Transverse colon (tissue), 4 donors: ENCODE results near the gene LAPTM4A. TPM values are rescaled to one million over a fixed set of nuclear protein-coding genes. Genes with fewer than 3 reads are reported as not detected.
A peak's percentile ranks its signal among the peaks of the same experiment; 100 is the strongest.

ENCODE experiments used
- DNase-seq: peaks from one replicate; pipeline ENCODE4 v3.0.0-alpha.2; 2019
- H3K27ac ChIP-seq, 4 donors: fragments of 200-600 bp; sonication (generic); 2 replicates each; pipeline ENCODE4 v1.5.1; 2016 to 2018; ENCODE audit warnings: inconsistent platforms in 4 of 4
- H3K27me3 ChIP-seq: fragments of 200-600 bp; sonication (generic); 2 replicates; pipeline ENCODE4 v1.5.1; 2017; ENCODE audit warnings: inconsistent platforms
- H3K36me3 ChIP-seq, 4 donors: fragments of 200-600 bp; sonication (generic); 2 replicates each; pipeline ENCODE4 v1.5.1; 2017 to 2019; ENCODE audit warnings: inconsistent platforms in 4 of 4
- H3K4me1 ChIP-seq, 4 donors: fragments of 200-600 bp; sonication (generic); 2 replicates each; pipeline ENCODE4 v1.5.1; 2017 to 2020; ENCODE audit warnings: inconsistent platforms in 4 of 4
- H3K4me3 ChIP-seq, 4 donors: fragments of 200-600 bp; sonication (generic); 1 replicate in 1 of 4; 2 replicates in 3 of 4; pipeline versions ENCODE4 v1.5.1 to v1.6.1; 2017 to 2019; ENCODE audit warnings: inconsistent platforms in 4 of 4
- H3K9me3 ChIP-seq, 2 donors: fragments of 200-600 bp; sonication (generic); 2 replicates each; pipeline ENCODE4 v1.5.1; 2017 to 2019; ENCODE audit warnings: inconsistent platforms in 2 of 2
- EP300 ChIP-seq: sonication (generic); formaldehyde crosslinking; IDR thresholded peaks from one replicate; pipeline ENCODE4 v1.6.1; 2017; ENCODE audit warnings: antibody characterized with exemption, low read depth
- POLR2A ChIP-seq: fragments of 450-650 bp; IDR thresholded peaks from one replicate; pipeline ENCODE4 v1.6.1; 2016; ENCODE audit warnings: antibody characterized with exemption, mild to moderate bottlenecking, moderate library complexity
- POLR2AphosphoS5 ChIP-seq, 3 donors: sonication (generic); formaldehyde crosslinking; IDR thresholded peaks; one replicate each; pipeline ENCODE4 v1.6.1; 2016; ENCODE audit warnings: antibody characterized with exemption in 3 of 3
- WGBS, 2 donors: methylation state at CpG; one replicate each; pipeline ENCODE4 v1.1.5; 2018; ENCODE audit warnings: low coverage in 1 of 2; 5-methylcytosine and 5-hydroxymethylcytosine counted together
- in situ Hi-C, 4 donors: fragments of 200-750 bp; cut with MboI; loops; one replicate each; pipeline versions ENCODE4 v1.15.0 to v1.15.1; 2017; ENCODE audit warnings: low sequenced_read_pairs in 3 of 4, low pct_ligation_motif_present in 1 of 4, low pct_unique_long_range_greater_than_20kb in 1 of 4
- intact Hi-C: fragments of 100-400 bp; cut with DNase I; formaldehyde crosslinking; loops from one replicate; pipeline ENCODE4 v1.15.1; 2023; ENCODE audit warnings: low total_unique reads
- total RNA-seq, 4 donors: library from RNA; depleted of rRNA; stranded (reverse); fragments of >200 nt; gene quantifications; one replicate each; pipeline ENCODE4 v1.1.0, GENCODE V29; 2016
- TF ChIP-seq, protein P1 (sequence below), 5 experiments: fragments of 200-600 bp in 3 of 5; fragments of 450-650 bp in 2 of 5; sonication (generic) in 3 of 5; IDR thresholded peaks; 1 replicate in 2 of 5; 2 replicates in 3 of 5; pipeline ENCODE4 v1.5.1; 2016 to 2017; ENCODE audit warnings: antibody characterized with exemption in 5 of 5, inconsistent platforms in 3 of 5, mild to moderate bottlenecking in 2 of 5, moderate library complexity in 1 of 5

The LAPTM4A gene
- total RNA-seq, 4 donors from 2014 or later, result 19.3 to 122 (median 75.3) TPM

DNA sequence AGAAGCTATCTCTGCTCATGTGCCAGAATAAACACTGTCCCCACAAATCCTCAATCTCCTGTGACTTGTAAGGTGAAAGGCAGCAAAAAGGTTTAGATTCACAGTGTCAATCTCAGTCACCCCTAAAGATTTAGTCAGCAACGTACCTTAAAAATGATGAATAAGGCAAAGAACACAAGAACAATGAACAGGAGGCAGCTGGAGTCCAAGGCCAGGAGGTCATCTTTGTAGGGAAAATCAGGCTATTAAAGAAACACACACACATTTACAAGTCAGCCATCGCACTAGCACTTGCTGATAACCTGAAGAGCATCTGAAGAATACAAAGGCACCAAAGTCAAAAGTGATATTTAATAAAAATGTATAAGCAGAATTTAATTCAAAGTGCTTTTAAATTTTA is 16.6 kb downstream of the LAPTM4A start:
- Histone ChIP-seq H3K27ac (no peak overlapping the region), H3K36me3 (peaks cover 0 to 84% (median 30%) of the 10 kb centered on the region in 4 donors), H3K4me3 (no peak overlapping the region), H3K27me3 (no peaks in the 10 kb centered on the region), H3K9me3 (no peaks in the 10 kb centered on the region), H3K4me1 (peaks cover 0 to 17% (median 5%) of the 10 kb centered on the region in 4 donors)
- no peak for DNase-seq
- intact Hi-C loops (no loop called here), in situ Hi-C loops (no loop called here)
- WGBS, 2 donors, result 73 to 77% methylated on average over 2 of the region's 2 CpGs
- TF ChIP-seq EP300 (no peak), POLR2AphosphoS5 (IDR thresholded peaks at IDR 0.05) (no peak), POLR2A (no peak)
- TF ChIP-seq, protein P1, sequence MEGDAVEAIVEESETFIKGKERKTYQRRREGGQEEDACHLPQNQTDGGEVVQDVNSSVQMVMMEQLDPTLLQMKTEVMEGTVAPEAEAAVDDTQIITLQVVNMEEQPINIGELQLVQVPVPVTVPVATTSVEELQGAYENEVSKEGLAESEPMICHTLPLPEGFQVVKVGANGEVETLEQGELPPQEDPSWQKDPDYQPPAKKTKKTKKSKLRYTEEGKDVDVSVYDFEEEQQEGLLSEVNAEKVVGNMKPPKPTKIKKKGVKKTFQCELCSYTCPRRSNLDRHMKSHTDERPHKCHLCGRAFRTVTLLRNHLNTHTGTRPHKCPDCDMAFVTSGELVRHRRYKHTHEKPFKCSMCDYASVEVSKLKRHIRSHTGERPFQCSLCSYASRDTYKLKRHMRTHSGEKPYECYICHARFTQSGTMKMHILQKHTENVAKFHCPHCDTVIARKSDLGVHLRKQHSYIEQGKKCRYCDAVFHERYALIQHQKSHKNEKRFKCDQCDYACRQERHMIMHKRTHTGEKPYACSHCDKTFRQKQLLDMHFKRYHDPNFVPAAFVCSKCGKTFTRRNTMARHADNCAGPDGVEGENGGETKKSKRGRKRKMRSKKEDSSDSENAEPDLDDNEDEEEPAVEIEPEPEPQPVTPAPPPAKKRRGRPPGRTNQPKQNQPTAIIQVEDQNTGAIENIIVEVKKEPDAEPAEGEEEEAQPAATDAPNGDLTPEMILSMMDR (IDR thresholded peaks at IDR 0.05), result no peak

DNA sequence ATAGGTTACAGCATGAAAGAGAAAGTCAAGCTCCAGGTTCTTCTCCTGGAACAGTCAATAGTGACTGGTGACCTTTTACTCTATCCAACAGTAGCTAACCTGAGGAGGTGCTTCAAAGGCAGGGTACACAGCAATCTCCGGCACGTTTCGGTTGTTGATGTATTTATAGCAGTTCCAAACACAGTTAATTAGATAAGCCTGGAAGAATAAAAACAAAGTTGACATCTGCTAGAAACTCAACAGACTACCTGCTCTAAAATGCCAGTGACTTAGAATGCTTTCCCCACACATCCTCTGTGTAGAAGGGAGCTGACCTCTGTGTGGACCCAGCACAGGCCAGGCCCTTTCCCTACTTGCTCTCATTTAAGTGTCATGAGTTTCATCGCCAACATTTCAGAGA is 17.2 kb downstream of the LAPTM4A start:
- Histone ChIP-seq H3K27me3 (no peaks in the 10 kb centered on the region), H3K4me1 (peaks cover 0 to 17% (median 5%) of the 10 kb centered on the region in 4 donors), H3K9me3 (no peaks in the 10 kb centered on the region), H3K36me3 (peaks cover 0 to 84% (median 31%) of the 10 kb centered on the region in 4 donors), H3K27ac (no peak overlapping the region), H3K4me3 (no peak overlapping the region)
- intact Hi-C loops, result no loop called here
- 80% methylated on average over 4 of the region's 4 CpGs; no CpG with 5 or more reads in 1 of the 2 donors for WGBS, 2 donors
- DNase-seq, result no peak
- TF ChIP-seq POLR2A (no peak), EP300 (no peak), POLR2AphosphoS5 (IDR thresholded peaks at IDR 0.05) (peak in 1 of 3 donors; percentile 9)
- TF ChIP-seq, protein P1 (IDR thresholded peaks at IDR 0.05), result no peak
- in situ Hi-C loops, result no loop called here

DNA sequence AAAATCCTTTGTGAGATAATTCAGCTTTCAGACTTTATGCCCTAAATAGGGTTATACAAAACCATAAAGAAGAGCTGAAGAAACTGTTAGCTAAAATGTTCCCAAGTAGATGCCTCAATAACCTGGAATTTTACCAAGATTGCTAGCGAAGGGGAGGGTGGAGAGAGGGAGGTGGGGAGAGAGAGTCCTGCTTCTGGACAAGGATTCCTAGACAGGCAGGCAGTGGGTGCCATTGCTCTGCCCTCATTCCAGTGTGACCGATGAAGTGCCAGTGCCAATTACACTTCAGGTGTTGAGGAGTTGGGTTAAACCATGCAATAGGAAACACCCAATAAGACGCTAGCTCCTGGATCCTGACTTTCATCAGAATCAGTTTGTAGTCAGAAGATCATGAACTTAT is 18.1 kb downstream of the LAPTM4A start:
- Histone ChIP-seq H3K4me3 (no peak overlapping the region), H3K4me1 (peaks cover 0 to 17% (median 5%) of the 10 kb centered on the region in 4 donors), H3K27me3 (no peaks in the 10 kb centered on the region), H3K9me3 (no peaks in the 10 kb centered on the region), H3K27ac (no peak overlapping the region), H3K36me3 (peaks cover 0 to 86% (median 29%) of the 10 kb centered on the region in 4 donors)
- 78 to 100% methylated on average over 1 to 3 of the region's 3 CpGs for WGBS, 2 donors
- in situ Hi-C loops (no loop called here), intact Hi-C loops (no loop called here)
- DNase-seq, result no peak
- no peak for TF ChIP-seq POLR2A
- no peak for TF ChIP-seq POLR2AphosphoS5 (IDR thresholded peaks at IDR 0.05)
- no peak for TF ChIP-seq EP300
- TF ChIP-seq, protein P1 (IDR thresholded peaks at IDR 0.05), result no peak

DNA sequence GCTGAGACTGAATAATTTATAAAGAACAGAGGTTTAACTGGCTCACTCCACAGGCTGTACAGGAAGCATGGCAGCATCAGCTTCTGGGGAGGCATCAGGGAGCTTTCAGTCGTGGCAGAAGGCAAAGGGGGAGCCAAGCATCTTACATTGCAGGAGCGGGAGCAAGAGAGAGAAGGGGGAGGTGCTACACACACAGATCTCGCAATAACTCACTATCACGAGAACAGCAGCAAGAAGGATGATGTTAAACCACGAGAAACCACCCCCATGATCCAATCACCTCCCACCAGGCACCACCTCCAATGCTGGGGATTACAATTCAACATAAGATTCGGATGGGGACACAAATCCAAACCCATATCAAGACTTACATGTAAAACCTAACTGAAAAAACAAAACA is 21.2 kb downstream of the LAPTM4A start:
- TF ChIP-seq, protein P1 (IDR thresholded peaks at IDR 0.05), result no peak
- TF ChIP-seq POLR2AphosphoS5 (IDR thresholded peaks at IDR 0.05) (no peak), EP300 (no peak), POLR2A (no peak)
- peaks cover 0 to 19% (median 9%) of the 10 kb centered on the region in 4 donors for H3K4me1 ChIP-seq
- no peak for DNase-seq
- WGBS, 2 donors, result 80 to 95% methylated on average over 2 to 6 of the region's 6 CpGs
- peaks cover 0 to 75% (median 26%) of the 10 kb centered on the region in 4 donors for H3K36me3 ChIP-seq
- H3K27me3 ChIP-seq, result no peaks in the 10 kb centered on the region
- intact Hi-C loops (no loop called here), in situ Hi-C loops (no loop called here)
- H3K27ac ChIP-seq, result no peak overlapping the region
- H3K9me3 ChIP-seq, result no peaks in the 10 kb centered on the region
- H3K4me3 ChIP-seq, result no peak overlapping the region
